HG03025 (cell line): ENCODE measurements around the gene FOXE1.

ENCODE experiments used
- ATAC-seq: cut with Tn5 transposase; IDR thresholded peaks from one replicate; pipeline ENCODE4 v1.9.1; 2021; ENCODE audit warnings: mild to moderate bottlenecking, moderate library complexity; ENCODE audit not compliant: unreplicated experiment, low FRiP score

The FOXE1 gene

DNA sequence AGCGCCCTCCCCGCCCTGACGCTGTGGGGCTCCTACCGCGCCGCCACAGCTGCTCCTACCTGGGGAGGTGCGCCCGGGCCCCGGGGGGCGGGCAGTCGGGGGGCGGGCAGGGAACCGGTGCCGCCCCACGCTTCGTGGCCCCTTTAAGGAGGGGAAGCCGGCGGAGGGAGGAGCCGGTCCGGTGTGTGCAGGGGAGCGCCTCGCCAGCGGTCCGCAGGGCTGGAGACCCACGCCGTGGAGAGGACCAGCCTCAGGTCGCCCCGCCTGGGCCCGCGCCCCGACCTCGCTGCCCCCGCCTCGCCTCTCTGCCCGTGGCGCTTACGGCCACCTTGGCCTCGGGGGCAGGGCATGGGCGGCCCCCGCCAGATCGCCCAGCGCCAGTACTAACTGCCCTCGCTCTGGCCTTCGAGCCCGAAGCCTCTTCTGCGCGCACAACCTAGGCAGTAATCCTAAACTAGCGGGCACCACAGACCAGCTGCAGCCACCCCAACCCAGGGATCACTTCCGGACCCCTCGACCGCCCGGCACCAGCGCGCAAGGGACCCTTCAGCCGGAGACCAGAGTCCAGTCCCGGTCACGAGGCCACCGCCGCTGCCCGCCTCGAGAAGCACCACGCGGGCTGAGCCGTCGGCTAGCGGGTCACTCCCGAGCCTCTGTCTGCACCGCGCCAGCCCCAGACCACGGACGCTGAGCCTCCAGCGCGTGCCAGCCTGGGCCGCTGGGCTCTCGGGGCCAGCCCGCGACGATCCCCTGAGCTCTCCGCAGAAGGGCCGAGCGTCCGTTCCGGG lies at the start of gene FOXE1:
FOXE1 (plus strand) TSS at position 171 of the 788 bp plus-strand sequence. CDS start 689 bp downstream, outside the sequence.
- no peak for ATAC-seq

DNA sequence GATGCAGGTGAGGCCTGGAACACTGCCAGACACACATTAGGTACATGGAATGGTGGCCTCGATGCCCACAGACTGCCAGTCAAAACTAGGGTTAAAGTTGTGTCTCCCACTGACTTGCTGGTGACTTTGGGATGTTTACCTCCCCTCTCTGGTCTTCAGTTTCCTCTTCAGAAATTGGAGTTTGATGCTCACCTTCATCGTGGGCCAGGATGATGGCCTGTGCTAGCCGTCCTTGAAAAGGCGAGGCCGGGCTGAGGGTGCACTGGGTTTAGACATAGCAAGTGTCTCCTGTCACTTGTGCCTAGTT lies 49.0 kb upstream of the FOXE1 start:
- no peak for ATAC-seq

DNA sequence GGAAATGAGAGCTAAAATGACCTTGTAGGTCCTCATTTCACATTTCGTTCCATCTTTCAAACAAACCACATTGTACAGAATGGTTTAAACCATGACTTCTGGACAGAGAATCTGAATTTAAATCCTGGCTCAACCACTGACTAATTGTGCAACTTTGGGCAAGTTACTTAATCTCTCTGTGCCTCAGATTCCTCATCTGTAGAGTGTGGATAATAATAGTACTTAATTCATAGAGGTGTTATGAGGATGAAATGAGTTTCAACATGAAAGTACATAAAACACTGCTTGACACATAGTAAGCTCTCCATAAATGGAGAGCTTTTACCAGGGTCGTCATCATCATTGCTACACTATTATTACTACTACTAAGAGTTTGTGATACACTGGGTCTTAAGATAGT lies 46.3 kb upstream of the FOXE1 start:
- ATAC-seq, result no peak

DNA sequence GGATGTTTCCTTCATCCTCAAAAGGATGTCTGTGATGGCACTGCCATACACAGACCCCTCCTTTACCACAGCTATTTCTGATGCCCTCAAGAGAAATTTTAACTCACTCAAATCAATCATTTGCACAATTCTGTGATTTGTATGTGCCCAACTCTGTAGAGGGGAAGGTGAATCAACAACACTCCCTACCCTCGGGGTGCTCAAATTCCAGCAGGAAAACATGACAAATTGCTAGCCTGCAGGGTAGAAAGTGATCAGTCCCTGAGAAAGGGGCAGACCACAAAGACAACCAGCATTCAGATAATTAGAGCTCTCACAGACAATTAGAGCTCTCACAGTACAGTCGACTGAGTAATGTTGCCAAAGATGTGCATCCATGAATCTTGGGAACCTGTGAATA lies 45.3 kb upstream of the FOXE1 start:
- no peak for ATAC-seq

DNA sequence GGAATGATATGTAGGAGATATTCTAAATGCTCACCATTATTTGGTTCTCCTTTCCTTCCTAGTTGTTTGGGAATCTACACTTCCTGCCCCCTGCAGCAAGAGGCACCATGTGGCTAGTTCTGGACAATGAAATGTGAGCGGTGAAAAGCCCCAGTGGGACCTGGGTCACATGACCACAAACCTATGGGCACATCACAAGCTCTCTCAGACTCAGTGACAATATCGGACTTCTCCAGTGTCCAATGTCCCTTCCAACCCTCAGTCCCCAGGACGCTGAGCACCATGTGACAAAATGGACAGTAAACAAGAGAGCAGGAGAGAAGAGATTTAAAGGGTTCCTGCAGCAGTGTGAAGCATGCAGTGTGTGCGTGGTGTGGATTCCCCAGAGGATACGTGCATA lies 44.6 kb upstream of the FOXE1 start:
- ATAC-seq, result no peak

DNA sequence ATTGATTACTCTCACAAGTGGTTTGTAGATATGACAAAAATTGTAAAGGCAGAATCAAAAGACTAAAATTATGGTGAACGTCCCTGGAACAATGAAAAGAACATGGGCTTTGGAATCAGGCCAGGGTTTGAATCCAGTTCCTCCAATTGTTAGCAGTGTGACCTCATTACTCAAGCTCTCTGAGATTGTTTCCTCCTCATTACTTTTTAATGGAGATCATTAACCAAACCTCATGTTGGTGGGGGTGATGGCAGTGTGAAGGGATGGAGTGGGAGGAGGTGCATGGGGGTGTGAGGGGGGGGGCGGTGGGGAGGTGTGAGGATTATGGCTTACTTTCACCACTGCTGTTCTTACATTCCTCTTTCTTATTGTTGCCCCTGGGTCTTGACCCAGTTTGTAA lies 44.1 kb upstream of the FOXE1 start:
- ATAC-seq, result no peak

DNA sequence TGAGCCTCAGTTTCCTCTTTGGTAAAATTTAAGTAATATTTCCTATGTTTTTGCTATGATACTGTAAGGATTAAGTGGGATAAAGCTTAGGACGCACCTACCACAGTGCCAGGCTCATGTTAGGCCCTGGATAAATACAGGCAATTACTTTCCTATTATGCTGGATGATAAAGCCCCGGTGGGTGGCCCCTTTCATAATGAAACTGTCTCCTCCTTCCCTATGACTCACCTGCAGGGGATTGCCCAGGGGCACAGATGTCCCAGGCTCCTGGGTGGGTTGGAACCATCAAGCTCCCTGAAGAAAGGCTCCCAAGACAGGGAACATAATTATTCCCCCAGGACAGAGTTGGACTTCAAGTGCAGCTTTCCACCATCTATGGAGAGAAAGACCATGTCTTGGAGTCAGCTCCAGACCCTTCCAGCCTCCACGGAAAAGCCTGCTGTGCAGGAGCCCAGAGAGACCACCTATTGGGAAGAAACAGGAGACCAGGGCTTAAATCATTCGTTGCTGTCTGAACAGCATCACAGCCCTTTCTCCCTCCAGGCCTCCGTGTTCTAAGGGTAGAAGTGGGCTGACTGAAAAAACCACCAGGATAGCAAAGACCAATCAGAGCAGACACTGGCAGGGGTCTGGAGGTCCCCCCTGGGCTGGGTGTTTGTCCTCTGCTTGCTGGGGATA lies 43.2 kb upstream of the FOXE1 start:
- no peak for ATAC-seq

DNA sequence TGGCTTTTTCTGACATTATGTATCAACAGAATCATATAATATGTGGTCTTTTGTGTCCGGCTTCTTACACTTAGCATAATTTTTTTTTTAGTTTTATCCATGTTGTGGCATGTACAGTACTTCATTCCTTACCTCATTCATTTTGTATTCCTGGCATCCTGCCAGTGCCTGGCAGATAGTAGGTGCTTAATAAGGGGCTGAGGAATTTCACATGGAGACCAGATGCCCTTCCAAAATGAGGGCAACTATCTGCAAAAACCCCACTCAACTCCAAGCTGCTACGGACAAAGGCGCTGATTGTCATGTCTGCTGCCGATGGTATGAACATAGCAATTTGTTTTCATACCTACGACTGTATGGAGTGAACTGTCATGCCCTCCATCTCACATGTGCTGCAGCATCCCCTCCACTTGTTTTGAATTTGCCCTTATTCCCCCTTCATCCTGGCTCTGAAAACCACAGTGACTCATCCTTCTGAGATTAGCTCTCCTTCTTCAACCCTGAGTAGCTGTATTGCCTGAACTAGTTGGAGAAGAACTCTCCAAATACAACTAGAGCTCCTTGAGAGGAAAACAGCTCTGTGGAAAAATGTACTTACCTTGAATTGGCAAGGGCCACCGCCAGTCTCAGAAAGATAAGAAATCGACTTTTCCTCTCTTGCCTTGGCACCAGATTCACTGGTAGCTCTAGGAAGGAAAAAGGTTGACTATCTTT lies 41.3 kb upstream of the FOXE1 start:
- ATAC-seq, result no peak

DNA sequence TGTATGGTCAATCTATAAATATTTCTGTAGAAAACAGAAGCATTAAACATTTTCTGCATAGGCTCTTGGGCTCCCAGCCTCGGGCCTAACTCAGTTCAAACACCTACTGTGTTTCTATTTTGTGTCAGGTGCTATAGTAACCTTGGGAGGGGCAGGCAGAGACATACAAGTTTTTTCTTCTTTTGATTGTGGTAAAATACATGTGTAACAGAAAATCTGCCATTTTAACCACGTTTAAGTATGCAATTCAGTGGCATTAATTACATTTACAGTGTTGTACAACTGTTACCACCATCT lies 40.8 kb upstream of the FOXE1 start:
- no peak for ATAC-seq

DNA sequence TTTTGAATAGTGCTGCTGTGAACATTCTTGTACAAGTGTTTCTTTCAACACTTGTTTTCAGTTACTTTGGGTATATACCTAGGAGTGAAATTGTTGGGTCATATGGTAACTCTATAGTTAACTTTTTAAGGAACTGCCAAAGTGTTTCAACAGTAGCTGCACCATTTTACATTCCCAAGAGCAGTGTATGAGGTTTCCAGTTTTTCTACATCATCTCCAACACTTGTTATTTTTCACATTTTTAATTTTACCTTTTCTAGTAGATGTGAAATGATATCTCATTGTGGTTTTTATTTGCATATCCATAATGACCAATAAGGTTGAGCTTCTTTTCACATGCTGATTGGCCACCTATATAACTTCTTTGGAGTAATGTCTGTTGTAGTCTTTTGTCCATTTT lies 40.0 kb upstream of the FOXE1 start:
- ATAC-seq, result no peak

DNA sequence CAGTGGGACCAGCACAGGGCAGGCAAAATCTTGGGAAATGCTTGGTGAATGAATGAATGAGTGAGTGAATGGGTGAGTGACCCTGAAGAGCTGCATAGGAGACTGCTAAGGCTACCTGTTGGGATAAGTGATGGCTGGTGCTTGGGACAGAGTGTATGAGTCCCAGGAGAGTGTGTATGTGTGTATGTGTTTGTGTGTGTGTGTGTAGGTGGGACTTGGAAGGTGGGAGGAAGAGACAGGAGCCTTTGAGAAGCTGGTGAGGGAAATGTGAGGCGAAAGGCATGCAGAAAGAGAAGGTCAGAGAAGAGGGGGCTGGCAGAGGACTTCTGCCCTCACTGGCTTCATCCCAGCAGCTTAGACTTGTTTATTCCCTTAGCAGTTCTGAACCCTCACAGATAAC lies 33.3 kb upstream of the FOXE1 start:
- no peak for ATAC-seq

DNA sequence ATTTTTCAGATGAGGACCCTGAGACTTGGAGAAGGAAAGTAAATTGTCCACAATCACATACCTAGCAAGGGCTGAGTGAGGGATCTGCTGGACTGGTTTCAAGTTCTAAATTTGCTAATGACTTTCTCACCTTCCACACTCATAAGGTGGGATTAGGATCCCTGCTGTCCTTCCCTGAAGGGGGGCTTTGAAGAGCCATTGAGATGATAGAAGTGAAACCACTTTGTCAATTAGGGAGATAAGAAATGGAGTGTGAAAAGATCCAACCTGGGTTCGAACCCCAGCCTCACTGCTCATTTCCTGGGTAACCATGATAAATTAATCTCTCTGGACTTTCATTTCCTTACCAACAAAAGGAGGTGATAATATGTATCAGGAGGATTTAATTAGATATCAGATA lies 32.7 kb upstream of the FOXE1 start:
- no peak for ATAC-seq

DNA sequence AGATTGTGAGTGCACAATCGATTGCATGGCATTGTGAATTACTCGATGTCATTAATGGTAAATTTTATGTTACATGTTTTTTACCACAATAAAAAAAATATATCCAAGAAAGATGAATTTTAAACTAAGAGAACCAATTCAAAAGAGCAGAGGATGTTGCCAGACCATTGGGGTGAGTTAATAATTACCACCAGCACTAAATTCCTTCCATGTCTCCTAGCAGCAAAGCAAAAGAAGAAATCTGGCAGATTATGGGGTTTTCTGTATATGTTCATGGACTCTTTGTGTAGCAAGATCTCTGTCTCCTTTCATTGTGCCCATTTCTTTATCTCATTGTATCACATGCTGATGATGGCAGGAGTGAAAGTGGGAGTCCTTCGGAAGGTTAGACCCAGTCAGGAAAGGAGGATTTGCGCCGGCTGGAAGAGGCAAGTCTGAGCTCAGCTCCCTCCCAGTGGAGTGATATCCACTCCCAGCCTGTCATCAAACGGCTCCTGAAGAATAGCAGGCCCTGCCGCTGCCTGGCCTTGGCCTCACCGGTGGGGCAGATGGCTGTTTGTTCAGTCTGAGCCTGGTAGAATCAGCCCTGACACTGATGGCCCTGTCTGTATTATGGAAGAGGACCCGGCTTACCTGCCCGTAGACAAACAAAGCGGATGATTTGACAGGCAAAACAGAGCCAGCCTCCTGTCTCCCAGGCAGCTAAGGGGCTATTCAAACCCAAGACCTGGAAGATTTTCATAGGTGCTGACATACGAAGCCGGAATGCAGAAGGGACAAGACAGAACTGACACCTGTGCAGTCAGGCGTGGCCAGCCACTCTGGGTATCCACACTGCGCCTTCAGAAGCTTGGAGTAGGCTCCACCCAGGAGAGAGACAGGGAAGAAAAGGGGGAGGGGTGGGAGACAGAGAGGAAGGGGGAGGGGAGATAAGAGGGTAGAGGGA lies 21.9 kb upstream of the FOXE1 start:
- ATAC-seq, result no peak

DNA sequence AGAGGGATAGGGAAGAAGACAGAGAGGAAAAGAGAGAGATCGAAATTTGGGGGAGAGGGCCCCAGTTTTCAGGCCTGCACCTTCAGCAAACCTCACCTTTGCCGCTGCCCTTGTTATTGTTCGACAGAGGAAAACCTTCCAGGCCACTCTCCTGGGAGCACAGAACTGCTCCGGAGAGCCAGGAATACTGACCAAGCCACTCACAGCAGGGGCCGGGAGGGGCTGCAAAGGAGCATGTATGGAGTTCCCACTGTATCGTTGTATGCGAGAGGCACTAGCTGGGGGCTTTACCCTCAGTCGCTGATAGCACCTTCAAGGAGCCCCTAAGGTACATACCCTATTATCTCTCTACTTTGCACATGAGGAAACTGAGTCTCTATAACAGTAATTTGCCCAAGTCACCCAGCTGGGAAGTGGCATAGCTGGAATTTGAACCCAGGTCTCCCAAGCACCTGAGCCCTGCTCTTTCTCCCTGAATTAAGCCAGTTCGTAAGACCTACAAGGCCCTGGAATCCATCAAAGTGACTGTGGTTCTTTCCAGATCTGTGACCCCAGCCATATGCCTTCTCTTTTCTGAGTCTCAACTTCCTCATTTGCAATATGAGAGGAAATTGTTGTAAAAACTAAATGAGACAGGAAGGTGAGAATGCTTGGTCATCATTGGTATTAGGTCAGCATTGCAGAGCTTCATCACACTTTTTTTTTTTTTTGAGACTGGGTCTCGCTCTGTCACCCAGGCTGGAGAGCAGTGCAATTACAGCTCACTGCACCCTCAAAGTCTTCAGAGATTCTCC lies 21.0 kb upstream of the FOXE1 start:
- no peak for ATAC-seq

DNA sequence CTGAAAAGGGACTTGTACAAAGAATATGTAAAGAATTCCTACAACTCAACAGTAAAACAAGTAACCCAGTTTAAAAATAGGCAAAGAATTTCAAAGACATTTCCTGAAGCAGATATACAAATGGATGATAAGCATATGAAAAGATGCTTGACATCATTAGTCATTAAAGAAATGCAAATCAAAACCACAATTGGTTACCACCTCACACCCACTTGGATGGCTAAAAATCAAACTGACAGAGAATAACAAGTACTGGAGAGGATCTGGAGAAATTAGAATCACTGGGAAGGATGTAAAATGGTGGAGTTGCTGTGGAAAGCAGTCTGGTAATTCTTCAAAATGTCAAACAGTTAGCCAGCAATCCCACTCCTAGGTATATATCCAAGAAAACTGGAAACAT lies 12.5 kb upstream of the FOXE1 start:
- no peak for ATAC-seq

DNA sequence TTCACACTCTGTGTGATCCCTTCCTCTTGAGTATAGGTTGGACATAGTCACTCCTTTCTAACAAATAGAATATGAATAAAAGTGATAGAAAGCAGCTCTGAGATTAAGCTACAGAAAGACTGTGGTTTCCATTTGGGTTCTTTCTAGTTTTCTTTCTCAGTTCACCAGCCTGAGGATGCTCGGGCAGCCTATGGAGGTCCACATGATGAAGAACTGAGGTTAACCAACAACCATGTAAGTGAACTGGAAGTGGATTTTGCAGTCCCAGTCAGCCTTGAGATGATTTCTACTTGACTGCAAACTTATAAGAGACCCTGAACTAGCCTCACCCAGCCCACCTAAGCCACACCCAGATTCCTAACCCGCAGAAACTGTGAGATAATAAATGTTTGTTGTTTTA lies 10.1 kb upstream of the FOXE1 start:
- no peak for ATAC-seq

DNA sequence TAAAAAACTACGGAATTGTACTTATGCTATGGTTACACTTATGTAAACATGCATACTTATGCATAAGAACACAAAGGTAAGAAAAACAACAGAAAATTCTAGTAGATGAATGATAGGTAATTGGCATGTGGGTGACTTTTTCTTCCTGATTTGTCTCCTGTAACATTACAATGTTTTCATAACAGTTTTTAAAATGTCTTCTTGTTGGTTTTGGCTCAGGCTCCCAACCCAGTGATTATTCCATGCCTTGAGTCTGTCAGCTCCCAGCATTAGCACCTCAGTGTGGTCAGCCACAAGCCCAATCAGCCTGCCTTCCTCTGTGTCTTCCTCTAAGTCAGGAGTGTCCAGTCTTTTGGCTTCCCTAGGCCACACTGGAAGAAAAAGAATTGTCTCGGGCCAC lies 7.9 kb upstream of the FOXE1 start:
- no peak for ATAC-seq

DNA sequence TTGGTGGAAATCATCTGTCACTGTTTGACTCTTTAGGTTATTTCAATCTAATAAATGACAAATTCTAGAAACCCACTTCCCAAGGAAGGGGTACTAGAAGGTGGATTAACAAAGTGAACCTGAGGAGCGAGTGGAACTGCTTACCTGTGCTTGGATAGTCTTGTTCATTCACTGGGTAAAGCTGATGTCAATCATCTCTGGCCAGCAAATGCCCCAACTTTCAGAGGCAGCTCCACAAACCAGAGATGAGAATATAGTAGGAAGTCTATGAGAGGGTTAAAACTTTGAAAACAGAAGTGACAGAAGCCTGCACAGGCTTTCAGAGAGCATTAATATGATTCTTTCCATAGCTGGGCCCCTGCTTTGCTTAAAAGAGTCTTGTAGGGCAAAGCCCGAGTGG lies 7.3 kb upstream of the FOXE1 start:
- ATAC-seq, result no peak

DNA sequence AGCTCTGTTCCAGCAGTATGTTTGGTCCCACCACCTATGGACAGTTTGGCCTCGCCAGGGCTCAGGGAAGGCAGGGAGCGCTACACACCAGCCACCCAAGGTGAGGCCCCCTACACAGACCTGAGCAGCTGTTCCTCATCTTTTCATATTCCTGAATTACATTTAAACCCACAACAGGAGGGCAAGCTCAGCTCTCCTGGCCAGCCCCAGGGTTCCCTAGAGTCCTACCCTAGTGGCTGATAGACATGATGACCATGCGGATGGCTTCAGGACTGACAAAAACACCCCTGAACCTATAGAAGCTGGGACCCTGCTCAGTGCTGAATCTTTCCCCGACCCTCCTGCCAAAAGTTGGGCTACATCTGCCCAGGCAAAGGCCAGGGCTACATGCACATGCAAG lies 6.7 kb upstream of the FOXE1 start:
- no peak for ATAC-seq
